A549 (cell line): Measurements from ENCODE around the gene PDE4D. TPM values are rescaled to one million over a fixed set of nuclear protein-coding genes. Genes with fewer than 3 reads are reported as not detected.
A peak's percentile ranks its signal among the peaks of the same experiment; 100 is the strongest.

Source experiments
- ATAC-seq, 2 experiments: fragments of 200-7000 bp in 1 of 2; fragments of >200 bp in 1 of 2; cut with Nextera tagmentation in 1 of 2; cut with Tn5 transposase in 1 of 2; 3 replicates each; pipeline versions ENCODE4 v1.8.0 to v1.9.1; 2018 to 2020; ENCODE audit warnings: mild to moderate bottlenecking in 1 of 2, moderate library complexity in 1 of 2
- CTCF ChIA-PET: fragments of 300-600 bp; sonication (Branson Sonifier 250); formaldehyde crosslinking; extraction: SDS; loops from one replicate; lab custom pipeline; 2021; ENCODE audit warnings: antibody characterized with exemption, inconsistent platforms; lab: Yijun Ruan, JAX
- POLR2A ChIA-PET: fragments of 350-600 bp; formaldehyde crosslinking; extraction: SDS; loops from one replicate; lab custom pipeline; 2021; ENCODE audit warnings: antibody characterized with exemption, inconsistent platforms; lab: Yijun Ruan, JAX
- DNase-seq, 2 experiments: peaks; one replicate each; pipeline versions ENCODE4 v3.0.0 to v3.0.0-alpha.2; 2011 to 2016; ENCODE audit warnings: low read depth in 1 of 2, low spot score in 1 of 2
- FAIRE-seq: peaks from 2 replicates; lab custom pipeline; 2011; peaks lifted over from hg19 to GRCh38; lab: Jason Lieb, UNC
- H3K27ac ChIP-seq, 2 experiments: fragments of >200 bp; sonication (Bioruptor Twin); formaldehyde crosslinking; 3 replicates each; pipeline ENCODE4 v1.5.1; 2016 to 2017
- H3K4me1 ChIP-seq: fragments of >200 bp; sonication (Bioruptor Twin); formaldehyde crosslinking; 3 replicates; pipeline ENCODE4 v1.6.1; 2016
- H3K4me2 ChIP-seq: fragments of >200 bp; sonication (Bioruptor Twin); formaldehyde crosslinking; 3 replicates; pipeline ENCODE4 v1.6.1; 2016
- H3K4me3 ChIP-seq: fragments of >200 bp; sonication (Bioruptor Twin); formaldehyde crosslinking; 3 replicates; pipeline ENCODE4 v1.5.1; 2016
- H3K9me3 ChIP-seq: fragments of >200 bp; sonication (Bioruptor Twin); formaldehyde crosslinking; 3 replicates; pipeline ENCODE4 v1.6.1; 2016
- BHLHE40 ChIP-seq: IDR thresholded peaks from 2 replicates; pipeline ENCODE4 v1.6.1; 2012; ENCODE audit warnings: low read depth, low read length, inconsistent platforms
- CEBPB ChIP-seq, 2 experiments: fragments of >200 bp in 1 of 2; sonication (Bioruptor Twin) in 1 of 2; formaldehyde crosslinking in 1 of 2; IDR thresholded peaks; 2 replicates each; pipeline ENCODE4 v1.6.1; 2012 to 2016
- CHD4 ChIP-seq: fragments of 200-600 bp; sonication (generic); IDR thresholded peaks from 2 replicates; pipeline ENCODE4 v1.6.1; 2016; ENCODE audit warnings: antibody characterized with exemption, mild to moderate bottlenecking, borderline replicate concordance
- CTCF ChIP-seq: fragments of >200 bp; sonication (Bioruptor Twin); formaldehyde crosslinking; IDR thresholded peaks from 3 replicates; pipeline ENCODE4 v1.5.1; 2016
- E2F6 ChIP-seq: IDR thresholded peaks from 2 replicates; pipeline ENCODE4 v1.6.1; 2012; ENCODE audit warnings: low read depth, borderline replicate concordance
- EP300 ChIP-seq, 2 experiments: fragments of >200 bp; sonication (Bioruptor Twin); formaldehyde crosslinking; IDR thresholded peaks; 2 replicates in 1 of 2; 3 replicates in 1 of 2; pipeline ENCODE4 v1.6.1; 2016 to 2017
- FOSB ChIP-seq: fragments of 250-450 bp; sonication (Bioruptor Pico); IDR thresholded peaks from 2 replicates; pipeline ENCODE4 v1.5.0; 2020; ENCODE audit warnings: mild to moderate bottlenecking, moderate library complexity
- FOSL2 ChIP-seq, 2 experiments: fragments of 450-650 bp in 1 of 2; fragments of >200 bp in 1 of 2; sonication (Bioruptor Twin) in 1 of 2; formaldehyde crosslinking; IDR thresholded peaks; 2 replicates each; pipeline versions ENCODE4 v1.5.0 to v1.6.1; 2016 to 2020; ENCODE audit warnings: mild to moderate bottlenecking in 1 of 2, moderate library complexity in 1 of 2
- HES2 ChIP-seq: fragments of >200 bp; sonication (Bioruptor Twin); formaldehyde crosslinking; IDR thresholded peaks from 2 replicates; pipeline ENCODE4 v1.6.1; 2016
- HOXA7 ChIP-seq: fragments of 250-450 bp; sonication (Bioruptor Pico); IDR thresholded peaks from 2 replicates; pipeline ENCODE4 v1.5.0; 2020; ENCODE audit warnings: mild to moderate bottlenecking, moderate library complexity
- JUNB ChIP-seq: fragments of >200 bp; sonication (Bioruptor Twin); formaldehyde crosslinking; IDR thresholded peaks from 2 replicates; pipeline ENCODE4 v1.6.1; 2016
- MAZ ChIP-seq: fragments of 150-350 bp; IDR thresholded peaks from 2 replicates; pipeline ENCODE4 v1.6.1; 2014; ENCODE audit warnings: antibody characterized with exemption, low read depth, low read length, borderline replicate concordance
- MYC ChIP-seq: IDR thresholded peaks from 2 replicates; pipeline ENCODE4 v1.6.1; 2012; ENCODE audit warnings: mild to moderate bottlenecking, inconsistent platforms, low read length, improper control_type of control experiment, borderline replicate concordance
- NFE2L2 ChIP-seq: fragments of 150-350 bp; conservative IDR thresholded peaks from 2 replicates; pipeline ENCODE4 v1.6.1; 2014; ENCODE audit warnings: low read length
- NPAS2 ChIP-seq: fragments of 250-450 bp; sonication (Bioruptor Pico); IDR thresholded peaks from 2 replicates; pipeline ENCODE4 v1.8.0; 2022; ENCODE audit warnings: mild to moderate bottlenecking, moderate library complexity, borderline replicate concordance
- POLR2A ChIP-seq: IDR thresholded peaks from 2 replicates; pipeline ENCODE4 v1.6.1; 2012; ENCODE audit warnings: mild to moderate bottlenecking, low read length
- POLR2AphosphoS2 ChIP-seq: conservative IDR thresholded peaks from 2 replicates; pipeline ENCODE4 v1.6.1; 2012; ENCODE audit warnings: low read length, improper control_type of control experiment, inconsistent platforms
- RAD21 ChIP-seq, 2 experiments: fragments of >200 bp in 1 of 2; sonication (Bioruptor Twin) in 1 of 2; formaldehyde crosslinking in 1 of 2; IDR thresholded peaks in 1 of 2; conservative IDR thresholded peaks in 1 of 2; 2 replicates in 1 of 2; 3 replicates in 1 of 2; pipeline ENCODE4 v1.6.1; 2012 to 2018; ENCODE audit warnings: inconsistent platforms in 1 of 2
- RCOR1 ChIP-seq: fragments of 150-350 bp; IDR thresholded peaks from 2 replicates; pipeline ENCODE4 v1.6.1; 2014; ENCODE audit warnings: antibody characterized with exemption, low read length, low read depth
- RNF2 ChIP-seq: fragments of 200-600 bp; sonication (generic); IDR thresholded peaks from 2 replicates; pipeline ENCODE4 v1.6.1; 2016; ENCODE audit warnings: low read depth, mild to moderate bottlenecking, antibody characterized with exemption, moderate library complexity, borderline replicate concordance
- USF2 ChIP-seq: fragments of 450-650 bp; IDR thresholded peaks from 2 replicates; pipeline ENCODE4 v1.6.1; 2014; ENCODE audit warnings: antibody characterized with exemption
- ZFP36 ChIP-seq: fragments of 450-650 bp; IDR thresholded peaks from 2 replicates; pipeline ENCODE4 v1.6.1; 2014; ENCODE audit warnings: borderline replicate concordance; ENCODE audit not compliant: partially characterized antibody
- ZNF302 ChIP-seq: fragments of 250-450 bp; sonication (Bioruptor Pico); IDR thresholded peaks from 2 replicates; pipeline ENCODE4 v1.9.0; 2021; ENCODE audit warnings: inconsistent platforms, mild to moderate bottlenecking, moderate library complexity
- WGBS: methylation state at CpG from one replicate; pipeline ENCODE4 v1.1.6; 2017; ENCODE audit errors: missing lambda C conversion rate; 5-methylcytosine and 5-hydroxymethylcytosine counted together
- polyA plus RNA-seq, 4 experiments: library from polyadenylated mRNA; depleted of rRNA in 3 of 4; stranded (reverse); fragments of >200 nt; fragmentation: RNase III in 1 of 4; extraction: RNeasy Plus Mini Kit Qiagen cat#74134 plus additional on column Dnase treatment in 1 of 4; gene quantifications; 2 replicates in 3 of 4; 3 replicates in 1 of 4; pipeline ENCODE4 v1.2.3, GENCODE V29; 2011 to 2017

The PDE4D gene
- polyA plus RNA-seq, 2 of the 4 experiments (the other 2 are of a cell fraction): 74.0 to 213 TPM

- Histone ChIP-seq H3K27ac (peak overlapping the region; percentile 59 to 73), H3K4me2 (peak overlapping the region; percentile 60), H3K4me3 (no peak overlapping the region), H3K9me3 (no peaks in the 10 kb centered on the region), H3K4me1 (peaks cover 91% of the 10 kb centered on the region)
- ATAC-seq (peak; percentile 60 to 63; a peak in 5 of 6 replicates), FAIRE-seq (no peak), DNase-seq (peak in 1 of 2 experiments; percentile 53)
- no peak for TF ChIP-seq POLR2A
- peak; percentile 6; the same call in 1 of the 2 replicates for TF ChIP-seq POLR2AphosphoS2
- 0 out of 4 replicates have a peak, but pooled peaks of 1 of the 2 experiments have one; percentile 22 for TF ChIP-seq CEBPB (IDR thresholded peaks at IDR 0.05)
- TF ChIP-seq FOSB (CRISPR knock-in tag): no peak
- TF ChIP-seq MAZ: no peak
- TF ChIP-seq USF2: no peak
- TF ChIP-seq ZNF302 (CRISPR knock-in tag): no peak
- 35% methylated on average over 7 of the region's 7 CpGs for WGBS
- CTCF ChIA-PET: interaction anchor here (0.7 to 1.9 kb wide), 9 partner anchors 9 to 375 kb away, joined by 3 to 8 read pairs (median 5); no protein-coding TSS in a partner anchor
- POLR2A ChIA-PET: no interaction called here
Measured at GRCh38 chr5:59236448-59236847, 657.1 kb downstream of the PDE4D start.

GRCh38 chr5:59234236-59234635, 659.3 kb downstream of the PDE4D start:
- CTCF ChIA-PET: interaction anchor here (1.3 kb wide), 1 partner anchor 12 kb away, joined by 3 read pairs; no protein-coding TSS in a partner anchor
- Histone ChIP-seq H3K27ac (no peak overlapping the region), H3K4me1 (peaks cover 73% of the 10 kb centered on the region), H3K4me3 (no peak overlapping the region), H3K9me3 (no peaks in the 10 kb centered on the region), H3K4me2 (no peak overlapping the region)
- TF ChIP-seq HES2 (no peak), MYC (no peak), JUNB (no peak), NPAS2 (no peak), POLR2AphosphoS2 (no peak), HOXA7 (CRISPR knock-in tag) (no peak), RAD21 (conservative IDR thresholded peaks at IDR 0.05 in 1 of 2, IDR thresholded peaks at IDR 0.05 in 1 of 2) (no peak), CTCF (no peak), FOSL2 (IDR thresholded peaks at IDR 0.05) (no peak), FOSL2 (CRISPR knock-in tag; IDR thresholded peaks at IDR 0.05) (no peak), RNF2 (no peak)
- DNase-seq (no peak), ATAC-seq (no peak), FAIRE-seq (no peak)
- 68% methylated on average over 1 of the region's 1 CpG for WGBS
- POLR2A ChIA-PET: no interaction called here

GRCh38 chr5:59231221-59231931, 662.1 kb downstream of the PDE4D start:
- POLR2A ChIA-PET: no interaction called here
- DNase-seq (no peak), ATAC-seq (peak in 1 of 2 experiments; percentile 23; a peak in 3 of 6 replicates), FAIRE-seq (peak; percentile 86)
- peaks cover 46% of the 10 kb centered on the region for H3K4me1 ChIP-seq
- H3K27ac ChIP-seq: no peak overlapping the region
- WGBS: 86% methylated on average over 7 of the region's 7 CpGs
- TF ChIP-seq BHLHE40: no peak
- TF ChIP-seq CHD4: no peak
- no peak for TF ChIP-seq MAZ
- no peak for TF ChIP-seq EP300 (IDR thresholded peaks at IDR 0.05)
- no peak for TF ChIP-seq E2F6
- TF ChIP-seq ZFP36: no peak
- no peak for TF ChIP-seq FOSB (CRISPR knock-in tag)
- no peak for TF ChIP-seq RCOR1
- TF ChIP-seq NFE2L2: no peak
- H3K4me2 ChIP-seq: no peak overlapping the region
- no peak overlapping the region for H3K4me3 ChIP-seq
- no peaks in the 10 kb centered on the region for H3K9me3 ChIP-seq
- CTCF ChIA-PET: interaction anchor here (1.1 kb wide), 1 partner anchor 14 kb away, joined by 3 read pairs; no protein-coding TSS in a partner anchor
